AG04450 (cell line): ENCODE results near the gene ARHGAP18. TPM values are rescaled to one million over a fixed set of nuclear protein-coding genes. Genes with fewer than 3 reads are reported as not detected.

Experiments
- CTCF ChIA-PET: fragments of 300-600, 350-600 bp; formaldehyde crosslinking; extraction: SDS; loops from one replicate; lab custom pipeline; 2022; ENCODE audit warnings: antibody characterized with exemption, inconsistent platforms; lab: Charles Lee
- POLR2A ChIA-PET: fragments of 350-600 bp; formaldehyde crosslinking; extraction: SDS; loops from one replicate; lab custom pipeline; 2021; ENCODE audit warnings: antibody characterized with exemption, inconsistent platforms; lab: Yijun Ruan, JAX
- DNase-seq: peaks from one replicate; pipeline ENCODE4 v3.0.0-alpha.2; 2011; ENCODE audit warnings: low read depth, low spot score
- H3K27ac ChIP-seq: one replicate; pipeline ENCODE4 v1.5.1; 2012; ENCODE audit warnings: low read depth, low read length, control low read depth
- H3K27me3 ChIP-seq: one replicate; pipeline ENCODE4 v1.6.0; 2012; ENCODE audit warnings: low read length; ENCODE audit not compliant: control insufficient read depth, insufficient read depth
- H3K4me3 ChIP-seq: 2 replicates; pipeline ENCODE4 v1.5.1; 2011; ENCODE audit warnings: mild to moderate bottlenecking, low read depth, low read length, control low read depth
- H3K9me3 ChIP-seq: 2 replicates; pipeline ENCODE4 v1.5.1; 2012; ENCODE audit warnings: low read length; ENCODE audit not compliant: control insufficient read depth, insufficient read depth
- CTCF ChIP-seq: IDR thresholded peaks from 2 replicates; pipeline ENCODE4 v1.5.1; 2011; ENCODE audit warnings: low read depth, low read length, control low read depth, inconsistent platforms
- polyA plus RNA-seq: library from polyadenylated mRNA; depleted of rRNA; stranded (reverse); fragments of >200 nt; gene quantifications from 2 replicates; pipeline ENCODE4 v1.2.3, GENCODE V29; 2011

Gene ARHGAP18
- polyA plus RNA-seq, 1 experiment = 13.9 TPM

GRCh38 chr6:129552413-129552812 lies 157.6 kb downstream of the ARHGAP18 start:
- no peak for DNase-seq
- Histone ChIP-seq H3K9me3 (no peaks in the 10 kb centered on the region), H3K4me3 (no peak overlapping the region), H3K27me3 (no peaks in the 10 kb centered on the region), H3K27ac (no peak overlapping the region)
- ChIA-PET CTCF (no interaction called here), POLR2A (no interaction called here)
- TF ChIP-seq CTCF = no peak

- POLR2A ChIA-PET = no interaction called here
- H3K9me3 ChIP-seq = no peaks in the 10 kb centered on the region
- CTCF ChIA-PET = interaction anchor here (0.9 kb wide), 1 partner anchor 52 kb away, joined by 4 read pairs; no protein-coding TSS in a partner anchor
- no peak overlapping the region for H3K4me3 ChIP-seq
- H3K27ac ChIP-seq = no peak overlapping the region
- no peaks in the 10 kb centered on the region for H3K27me3 ChIP-seq
- no peak for TF ChIP-seq CTCF
- no peak for DNase-seq
Measured at GRCh38 chr6:129551486-129551885, 158.5 kb downstream of the ARHGAP18 start.

- ChIA-PET POLR2A (no interaction called here), CTCF (no interaction called here)
- DNase-seq = no peak
- H3K9me3 ChIP-seq = no peaks in the 10 kb centered on the region
- H3K4me3 ChIP-seq = no peak overlapping the region
- H3K27ac ChIP-seq = no peak overlapping the region
- no peaks in the 10 kb centered on the region for H3K27me3 ChIP-seq
- no peak for TF ChIP-seq CTCF
Measured at GRCh38 chr6:129546702-129547101, 163.3 kb downstream of the ARHGAP18 start.

GRCh38 chr6:129544892-129545612 lies 164.9 kb downstream of the ARHGAP18 start:
- no peak for DNase-seq
- H3K27me3 ChIP-seq = no peaks in the 10 kb centered on the region
- H3K9me3 ChIP-seq = no peaks in the 10 kb centered on the region
- no peak overlapping the region for H3K27ac ChIP-seq
- no peak overlapping the region for H3K4me3 ChIP-seq
- ChIA-PET POLR2A (no interaction called here), CTCF (no interaction called here)
- no peak for TF ChIP-seq CTCF

GRCh38 chr6:129543981-129544380 lies 166.0 kb downstream of the ARHGAP18 start:
- H3K27me3 ChIP-seq = no peaks in the 10 kb centered on the region
- H3K4me3 ChIP-seq = no peak overlapping the region
- H3K27ac ChIP-seq = no peak overlapping the region
- H3K9me3 ChIP-seq = no peaks in the 10 kb centered on the region
- ChIA-PET CTCF (no interaction called here), POLR2A (no interaction called here)
- no peak for TF ChIP-seq CTCF
- DNase-seq = no peak
